H1 (cell line): ENCODE data around the gene GLYATL3. TPM values are rescaled to one million over a fixed set of nuclear protein-coding genes. Genes with fewer than 3 reads are reported as not detected.

Experiments
- CTCF ChIA-PET: fragments of 300-600 bp; sonication (Branson Sonifier 250); formaldehyde crosslinking; loops from one replicate; lab custom pipeline; 2021; ENCODE audit not compliant: partially characterized antibody; lab: Charles Lee
- POLR2A ChIA-PET: fragments of 300-600 bp; sonication (Branson Sonifier 250); formaldehyde crosslinking; loops from one replicate; lab custom pipeline; 2021; ENCODE audit warnings: inconsistent platforms; ENCODE audit not compliant: partially characterized antibody; lab: Charles Lee
- DNase-seq, 2 experiments: peaks; one replicate each; pipeline versions ENCODE4 v3.0.0 to v3.0.0-alpha.2; 2010 to 2022; ENCODE audit warnings: low spot score in 2 of 2, low read depth in 1 of 2, mixed read lengths in 1 of 2
- FAIRE-seq: peaks from 2 replicates; lab custom pipeline; 2011; peaks lifted over from hg19 to GRCh38; lab: Jason Lieb, UNC
- H2AFZ ChIP-seq: 2 replicates; pipeline ENCODE4 v1.8.1; 2012; ENCODE audit warnings: low read length, inconsistent platforms
- H2AK5ac ChIP-seq: 2 replicates; pipeline ENCODE4 v1.6.1; 2013; ENCODE audit warnings: low read depth, low read length
- H2BK120ac ChIP-seq: replicated peaks from 2 replicates; pipeline ENCODE3; 2013; ENCODE audit warnings: low read depth, low read length, inconsistent platforms
- H2BK12ac ChIP-seq: 2 replicates; pipeline ENCODE4 v1.6.1; 2013; ENCODE audit warnings: low read depth, low read length
- H2BK15ac ChIP-seq: 2 replicates; pipeline ENCODE4 v1.6.1; 2013; ENCODE audit warnings: low read length
- H2BK20ac ChIP-seq: 2 replicates; pipeline ENCODE4 v1.6.1; 2013; ENCODE audit warnings: low read length
- H2BK5ac ChIP-seq: 2 replicates; pipeline ENCODE4 v1.6.1; 2013; ENCODE audit warnings: low read depth, low read length
- H3K14ac ChIP-seq: 2 replicates; pipeline ENCODE4 v1.6.1; 2013; ENCODE audit warnings: inconsistent platforms; ENCODE audit not compliant: insufficient read length
- H3K18ac ChIP-seq: 2 replicates; pipeline ENCODE4 v1.6.1; 2013; ENCODE audit warnings: low read length; ENCODE audit errors: extremely low read depth
- H3K23ac ChIP-seq: 2 replicates; pipeline ENCODE4 v1.6.1; 2013; ENCODE audit warnings: inconsistent platforms; ENCODE audit not compliant: insufficient read length
- H3K23me2 ChIP-seq: 2 replicates; pipeline ENCODE4 v1.6.1; 2013; ENCODE audit warnings: low read depth, low read length
- H3K27ac ChIP-seq: 2 replicates; pipeline ENCODE4 v1.6.1; 2011; ENCODE audit warnings: low read depth, low read length, inconsistent platforms
- H3K27me3 ChIP-seq, 4 experiments: replicated peaks in 1 of 4; 1 replicate in 1 of 4; 2 replicates in 3 of 4; pipeline versions ENCODE4 v1.6.1 to v1.8.1; 2011 to 2013; ENCODE audit warnings: low read length in 3 of 4, mild to moderate bottlenecking in 3 of 4, inconsistent platforms in 2 of 4, mixed read lengths in 2 of 4, moderate library complexity in 1 of 4; ENCODE audit not compliant: control insufficient read depth in 3 of 4, insufficient read depth in 3 of 4; ENCODE audit errors: extremely low read depth in 1 of 4
- H3K36me3 ChIP-seq, 4 experiments: 2 replicates each; pipeline versions ENCODE4 v1.6.1 to v1.8.1; 2011 to 2013; ENCODE audit warnings: mild to moderate bottlenecking in 4 of 4, low read length in 3 of 4, moderate library complexity in 2 of 4, control low read depth in 1 of 4, inconsistent platforms in 1 of 4; ENCODE audit not compliant: insufficient read depth in 4 of 4, control insufficient read depth in 2 of 4
- H3K4ac ChIP-seq: replicated peaks from 2 replicates; pipeline ENCODE3; 2013; ENCODE audit warnings: low read length, low read depth, mixed read lengths, inconsistent platforms; ENCODE audit not compliant: insufficient read length
- H3K4me1 ChIP-seq, 4 experiments: replicated peaks in 1 of 4; 1 replicate in 1 of 4; 2 replicates in 3 of 4; pipeline versions ENCODE4 v1.6.1 to v1.8.1; 2011 to 2013; ENCODE audit warnings: low read length in 3 of 4, inconsistent platforms in 2 of 4, mixed read lengths in 1 of 4; ENCODE audit not compliant: insufficient read depth in 4 of 4, control insufficient read depth in 3 of 4
- H3K4me2 ChIP-seq, 2 experiments: 2 replicates each; pipeline versions ENCODE4 v1.6.1 to v1.8.1; 2011 to 2013; ENCODE audit warnings: low read depth in 2 of 2, low read length in 2 of 2, control low read depth in 1 of 2, inconsistent platforms in 1 of 2, mild to moderate bottlenecking in 1 of 2; ENCODE audit not compliant: insufficient read depth in 1 of 2
- H3K4me3 ChIP-seq, 4 experiments: fragments of 200-600, 300-600 bp in 1 of 4; sonication (generic), shearing (Covaris generic), sonication (Bioruptor Twin) in 1 of 4; 2 replicates each; pipeline versions ENCODE4 v1.5.1 to v1.8.1; 2011 to 2016; ENCODE audit warnings: low read length in 4 of 4, low read depth in 3 of 4, control low read depth in 2 of 4, inconsistent platforms in 2 of 4, mild to moderate bottlenecking in 2 of 4, mixed read lengths in 1 of 4, moderate library complexity in 1 of 4; ENCODE audit not compliant: insufficient read depth in 2 of 4; ENCODE audit errors: extremely low read depth in 1 of 4
- H3K56ac ChIP-seq: replicated peaks from 2 replicates; pipeline ENCODE3; 2013; ENCODE audit warnings: low read depth, mild to moderate bottlenecking, mixed read lengths, low read length, inconsistent platforms; ENCODE audit not compliant: insufficient read length
- H3K79me1 ChIP-seq: 2 replicates; pipeline ENCODE4 v1.6.1; 2013; ENCODE audit warnings: low read depth, low read length, control low read depth
- H3K79me2 ChIP-seq, 2 experiments: 2 replicates each; pipeline versions ENCODE4 v1.6.1 to v1.8.1; 2012 to 2013; ENCODE audit warnings: low read length in 2 of 2, mild to moderate bottlenecking in 2 of 2, inconsistent platforms in 1 of 2; ENCODE audit not compliant: insufficient read depth in 2 of 2, control insufficient read depth in 1 of 2
- H3K9ac ChIP-seq, 4 experiments: replicated peaks in 1 of 4; 1 replicate in 1 of 4; 2 replicates in 3 of 4; pipeline versions ENCODE4 v1.6.1 to v1.8.1; 2011 to 2013; ENCODE audit warnings: low read depth in 3 of 4, low read length in 3 of 4, control low read depth in 2 of 4, mild to moderate bottlenecking in 2 of 4, moderate library complexity in 2 of 4, inconsistent platforms in 1 of 4; ENCODE audit errors: extremely low read depth in 1 of 4
- H3K9me3 ChIP-seq, 2 experiments: 2 replicates each; pipeline versions ENCODE4 v1.6.1 to v1.8.1; 2012 to 2013; ENCODE audit warnings: mild to moderate bottlenecking in 2 of 2, moderate library complexity in 2 of 2, control low read depth in 1 of 2, inconsistent platforms in 1 of 2, low read depth in 1 of 2, low read length in 1 of 2, mixed read lengths in 1 of 2; ENCODE audit not compliant: insufficient read depth in 2 of 2
- H4K20me1 ChIP-seq, 2 experiments: replicated peaks in 1 of 2; 2 replicates each; pipeline versions ENCODE3 to v1.8.1; 2011 to 2013; ENCODE audit warnings: inconsistent platforms in 2 of 2, low read length in 2 of 2, mild to moderate bottlenecking in 1 of 2; ENCODE audit not compliant: insufficient read depth in 2 of 2, control insufficient read depth in 1 of 2
- H4K5ac ChIP-seq: 2 replicates; pipeline ENCODE4 v1.6.1; 2013; ENCODE audit warnings: low read length, low read depth, mixed read lengths, inconsistent platforms; ENCODE audit not compliant: insufficient read length
- H4K8ac ChIP-seq: 2 replicates; pipeline ENCODE4 v1.8.0; 2013; ENCODE audit warnings: mild to moderate bottlenecking, moderate library complexity, low read length, inconsistent platforms; ENCODE audit not compliant: insufficient read depth; ENCODE audit errors: extremely low read depth
- H4K91ac ChIP-seq: replicated peaks from 2 replicates; pipeline ENCODE3; 2013; ENCODE audit warnings: low read length, mixed read lengths, inconsistent platforms; ENCODE audit not compliant: insufficient read length
- BACH1 ChIP-seq: IDR thresholded peaks from 2 replicates; pipeline ENCODE4 v1.6.1; 2012; ENCODE audit warnings: low read length, improper control_type of control experiment
- CBX8 ChIP-seq: fragments of 300-800, 300-1000 bp; sonication (generic); IDR thresholded peaks from 2 replicates; pipeline ENCODE4 v1.7.1; 2016; ENCODE audit warnings: low read depth, low read length, borderline replicate concordance
- CTBP2 ChIP-seq: IDR thresholded peaks from 2 replicates; pipeline ENCODE4 v1.7.0; 2011; ENCODE audit warnings: borderline replicate concordance, mild to moderate bottlenecking, moderate library complexity, mixed read lengths, low read length; ENCODE audit not compliant: insufficient read depth, insufficient read length
- FOSL1 ChIP-seq: IDR thresholded peaks from 2 replicates; pipeline ENCODE4 v1.6.1; 2011; ENCODE audit warnings: mild to moderate bottlenecking, low read depth, low read length, moderate library complexity; ENCODE audit not compliant: insufficient read depth
- GTF2F1 ChIP-seq: IDR thresholded peaks from 2 replicates; pipeline ENCODE4 v1.6.1; 2012; ENCODE audit warnings: low read depth, low read length, improper control_type of control experiment, borderline replicate concordance
- POLR2A ChIP-seq, 2 experiments: IDR thresholded peaks; 1 replicate in 1 of 2; 2 replicates in 1 of 2; pipeline ENCODE4 v1.6.1; 2011; ENCODE audit warnings: low read depth in 2 of 2, low read length in 2 of 2, mild to moderate bottlenecking in 2 of 2; ENCODE audit errors: control extremely low read depth in 1 of 2
- SIRT6 ChIP-seq: IDR thresholded peaks from one replicate; pipeline ENCODE4 v1.7.1; 2012; ENCODE audit warnings: low read length, inconsistent platforms
- SRF ChIP-seq: IDR thresholded peaks from 2 replicates; pipeline ENCODE4 v1.6.1; 2011; ENCODE audit warnings: mild to moderate bottlenecking, low read depth, low read length, moderate library complexity
- TCF12 ChIP-seq: IDR thresholded peaks from 2 replicates; pipeline ENCODE4 v1.6.1; 2011; ENCODE audit warnings: low read depth, mild to moderate bottlenecking, low read length
- WGBS, 2 experiments: shearing (Covaris generic) in 1 of 2; methylation state at CpG; one replicate each; pipeline versions ENCODE4 v1.1.6 to v1.1.7; 2013 to 2015; ENCODE audit warnings: low lambda C conversion rate in 2 of 2, mixed read lengths in 2 of 2, inconsistent platforms in 1 of 2, low coverage in 1 of 2, missing lambda C conversion rate in 1 of 2; ENCODE audit not compliant: insufficient replicate concordance in 2 of 2, insufficient coverage in 1 of 2, insufficient read length in 1 of 2; ENCODE audit errors: extremely low coverage in 1 of 2, missing lambda C conversion rate in 1 of 2; 5-methylcytosine and 5-hydroxymethylcytosine counted together
- polyA plus RNA-seq, 7 experiments: library from polyadenylated mRNA; depleted of rRNA in 3 of 7; stranded (reverse) in 5 of 7; unstranded in 2 of 7; fragments of >200 nt in 5 of 7; fragments of 200-250 nt in 2 of 7; gene quantifications; 1 replicate in 5 of 7; 2 replicates in 1 of 7; 4 replicates in 1 of 7; pipeline versions ENCODE4 v1.2.1 to v1.2.3, GENCODE V29; 2011 to 2013; ENCODE audit warnings: missing spikeins in 2 of 7, mixed read lengths in 2 of 7
- total RNA-seq: library from RNA; stranded (reverse); fragmentation: NEBNext Ultra II Directional; extraction: Animal tissue kit (Norgen Biotek cat#: 25700); gene quantifications from 2 replicates; pipeline ENCODE4 v1.2.1, GENCODE V29; 2021
- TF ChIP-seq, protein P1 (sequence below): IDR thresholded peaks from 2 replicates; pipeline ENCODE4 v1.6.1; 2012; ENCODE audit warnings: inconsistent platforms

The GLYATL3 gene
- total and polyA plus RNA-seq, 2 of the 8 experiments (the other 6 are each of a cell fraction or from before 2014, with no cell fraction given): not detected

DNA sequence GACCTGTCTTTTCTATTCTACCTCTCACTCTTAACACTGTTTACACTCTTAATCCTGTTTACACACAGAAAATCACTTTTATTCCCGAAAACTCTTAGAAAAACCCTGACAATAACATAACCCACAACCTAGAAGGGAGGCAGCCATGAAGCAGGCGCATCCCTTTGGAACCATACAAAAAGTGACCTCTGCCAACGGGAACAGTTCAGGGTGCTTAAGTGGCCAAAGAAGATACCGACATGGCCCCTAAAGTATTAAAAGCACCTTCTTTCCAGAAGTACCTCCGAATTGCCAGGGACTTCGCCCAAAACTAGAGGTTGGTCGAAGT, 37.2 kb upstream of the GLYATL3 start:
- peaks cover 8 to 66% of the 10 kb centered on the region in 2 experiments; a peak in 3 of 4 replicates for H3K79me2 ChIP-seq
- peak overlapping the region; percentile 14; the same call in 1 of the 2 replicates for H2AK5ac ChIP-seq
- no peak overlapping the region for H4K8ac ChIP-seq
- DNase-seq: no peak
- H4K5ac ChIP-seq: no peak overlapping the region
- ChIA-PET CTCF (no interaction called here), POLR2A (interaction anchor here (1.3 kb wide), 1 partner anchor 88 kb away, joined by 3 read pairs; the partner anchor contains the start of gene C6orf141)
- no peaks in the 10 kb centered on the region for H3K4me1 ChIP-seq
- peak overlapping the region; percentile 53 for H3K27ac ChIP-seq
- no peak overlapping the region for H4K91ac ChIP-seq
- TF ChIP-seq, protein P1, sequence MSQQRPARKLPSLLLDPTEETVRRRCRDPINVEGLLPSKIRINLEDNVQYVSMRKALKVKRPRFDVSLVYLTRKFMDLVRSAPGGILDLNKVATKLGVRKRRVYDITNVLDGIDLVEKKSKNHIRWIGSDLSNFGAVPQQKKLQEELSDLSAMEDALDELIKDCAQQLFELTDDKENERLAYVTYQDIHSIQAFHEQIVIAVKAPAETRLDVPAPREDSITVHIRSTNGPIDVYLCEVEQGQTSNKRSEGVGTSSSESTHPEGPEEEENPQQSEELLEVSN: no peak
- TF ChIP-seq FOSL1 (no peak), SRF (no peak), GTF2F1 (no peak), TCF12 (no peak), BACH1 (no peak), POLR2A (IDR thresholded peaks at IDR 0.05; ENCODE audit: control extremely low read depth in 1 of 2, low read depth in 2 of 2, low read length in 2 of 2) (no peak), SIRT6 (no peak), CBX8 (no peak), CTBP2 (no peak)
- H3K79me1 ChIP-seq: 0 out of 2 replicates have a peak, but pooled peaks cover 3% of the 10 kb centered on the region
- no peak overlapping the region; the same call in 1 of the 2 replicates for H2BK5ac ChIP-seq
- no peak overlapping the region for H3K18ac ChIP-seq
- no peak overlapping the region for H3K4ac ChIP-seq
- FAIRE-seq: no peak
- peak overlapping the region; percentile 76 for H2AFZ ChIP-seq
- H2BK120ac ChIP-seq: no peak overlapping the region
- H3K23me2 ChIP-seq: peaks cover 4% of the 10 kb centered on the region
- H3K9me3 ChIP-seq: no peaks in the 10 kb centered on the region
- H3K36me3 ChIP-seq: peaks cover 0 to 5% (median 0%) of the 10 kb centered on the region in 4 experiments; a peak in 1 of 8 replicates
- H3K9ac ChIP-seq: peak overlapping the region; percentile 82 to 96 (median 94)
- no peaks in the 10 kb centered on the region for H3K27me3 ChIP-seq
- H4K20me1 ChIP-seq: no peaks in the 10 kb centered on the region
- no peak overlapping the region for H2BK15ac ChIP-seq
- 11% methylated on average over 7 of the region's 7 CpGs; no CpG with 5 or more reads in 1 of the 2 experiments for WGBS, 2 experiments
- no peak overlapping the region for H3K23ac ChIP-seq
- H3K4me3 ChIP-seq: peak overlapping the region; percentile 89 to 99 (median 95)
- H2BK12ac ChIP-seq: no peak overlapping the region
- peak overlapping the region; percentile 5 for H3K56ac ChIP-seq
- no peak overlapping the region for H2BK20ac ChIP-seq
- no peak overlapping the region for H3K14ac ChIP-seq
- H3K4me2 ChIP-seq: peak overlapping the region; percentile 80 to 82
